Measurements from ENCODE around the gene PLCL1.

DNA sequence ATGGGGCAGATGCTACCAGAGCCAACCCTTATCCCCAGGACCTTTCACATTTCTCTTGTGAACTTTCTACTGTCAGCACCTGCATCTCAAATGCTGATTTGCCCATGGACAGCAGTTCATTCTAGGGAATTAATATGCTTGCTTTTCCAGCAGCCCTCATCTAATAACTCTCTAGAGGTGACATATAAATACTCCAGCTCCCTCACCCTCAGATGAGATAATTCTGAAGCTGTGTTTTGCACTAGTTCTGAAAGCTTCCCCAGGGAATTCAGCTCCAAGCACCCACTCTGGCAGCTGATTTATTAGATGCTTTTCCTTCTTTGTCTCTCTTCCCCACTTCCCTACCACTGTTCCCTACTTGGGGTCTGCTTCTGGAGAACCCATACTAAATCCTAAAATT lies 62.1 kb downstream of the PLCL1 start:
- TF ChIP-seq, protein P1, sequence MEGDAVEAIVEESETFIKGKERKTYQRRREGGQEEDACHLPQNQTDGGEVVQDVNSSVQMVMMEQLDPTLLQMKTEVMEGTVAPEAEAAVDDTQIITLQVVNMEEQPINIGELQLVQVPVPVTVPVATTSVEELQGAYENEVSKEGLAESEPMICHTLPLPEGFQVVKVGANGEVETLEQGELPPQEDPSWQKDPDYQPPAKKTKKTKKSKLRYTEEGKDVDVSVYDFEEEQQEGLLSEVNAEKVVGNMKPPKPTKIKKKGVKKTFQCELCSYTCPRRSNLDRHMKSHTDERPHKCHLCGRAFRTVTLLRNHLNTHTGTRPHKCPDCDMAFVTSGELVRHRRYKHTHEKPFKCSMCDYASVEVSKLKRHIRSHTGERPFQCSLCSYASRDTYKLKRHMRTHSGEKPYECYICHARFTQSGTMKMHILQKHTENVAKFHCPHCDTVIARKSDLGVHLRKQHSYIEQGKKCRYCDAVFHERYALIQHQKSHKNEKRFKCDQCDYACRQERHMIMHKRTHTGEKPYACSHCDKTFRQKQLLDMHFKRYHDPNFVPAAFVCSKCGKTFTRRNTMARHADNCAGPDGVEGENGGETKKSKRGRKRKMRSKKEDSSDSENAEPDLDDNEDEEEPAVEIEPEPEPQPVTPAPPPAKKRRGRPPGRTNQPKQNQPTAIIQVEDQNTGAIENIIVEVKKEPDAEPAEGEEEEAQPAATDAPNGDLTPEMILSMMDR (IDR thresholded peaks at IDR 0.05 in 2 of 3, conservative IDR thresholded peaks at IDR 0.05 in 1 of 3; ENCODE audit: borderline replicate concordance in 1 of 3, insufficient read depth in 1 of 3, low read depth in 2 of 3, low read length in 2 of 3): no peak
- TF ChIP-seq POLR2A (IDR thresholded peaks at IDR 0.05; ENCODE audit: borderline replicate concordance, extremely low read depth, insufficient read depth, insufficient read length): no peak
- TF ChIP-seq, protein P2, sequence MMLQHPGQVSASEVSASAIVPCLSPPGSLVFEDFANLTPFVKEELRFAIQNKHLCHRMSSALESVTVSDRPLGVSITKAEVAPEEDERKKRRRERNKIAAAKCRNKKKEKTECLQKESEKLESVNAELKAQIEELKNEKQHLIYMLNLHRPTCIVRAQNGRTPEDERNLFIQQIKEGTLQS (IDR thresholded peaks at IDR 0.05): no peak
- TF ChIP-seq CEBPB (IDR thresholded peaks at IDR 0.05; ENCODE audit: low read depth): no peak
- TF ChIP-seq, protein P3, sequence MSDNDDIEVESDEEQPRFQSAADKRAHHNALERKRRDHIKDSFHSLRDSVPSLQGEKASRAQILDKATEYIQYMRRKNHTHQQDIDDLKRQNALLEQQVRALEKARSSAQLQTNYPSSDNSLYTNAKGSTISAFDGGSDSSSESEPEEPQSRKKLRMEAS (IDR thresholded peaks at IDR 0.05): no peak
- TF ChIP-seq EZH2 (IDR thresholded peaks at IDR 0.05): no peak

All from HCT116 (cell line).